Activated naive CD4-positive, alpha-beta T cell treated with anti-CD3 and anti-CD28 coated beads, Interleukin-2, amount 10 ng/mL, durations not matched to agents 7 days and 5 days (primary cell): ENCODE measurements around the gene PPP1R26.
A peak's percentile ranks its signal among the peaks of the same experiment; 100 is the strongest.
"Not testable (repeated sequence)": the region's sequence is repeated elsewhere in the genome, so short reads cannot be mapped to it uniquely, and the experiment has no call there.

Experiments used
- CTCF ChIA-PET: fragments of 350-600 bp; sonication (Branson Sonifier 250); formaldehyde crosslinking; loops from one replicate; lab custom pipeline; 2021; ENCODE audit warnings: antibody characterized with exemption; lab: Charles Lee
- DNase-seq: peaks from one replicate; pipeline ENCODE4 v3.0.0-alpha.2; 2020
- H3K27ac Mint-ChIP-seq: one replicate; pipeline ENCODE4 v1.8.0; 2021; ENCODE audit warnings: mild to moderate bottlenecking, moderate library complexity, mixed read lengths
- H3K27me3 Mint-ChIP-seq: one replicate; pipeline ENCODE4 v1.8.0; 2021; ENCODE audit warnings: mild to moderate bottlenecking, mixed read lengths
- H3K36me3 Mint-ChIP-seq: one replicate; pipeline ENCODE4 v1.8.0; 2021; ENCODE audit warnings: mixed read lengths
- H3K4me1 Mint-ChIP-seq: one replicate; pipeline ENCODE4 v1.8.0; 2021; ENCODE audit warnings: mixed read lengths
- H3K4me3 Mint-ChIP-seq: one replicate; pipeline ENCODE4 v1.8.0; 2021; ENCODE audit warnings: mild to moderate bottlenecking, moderate library complexity, mixed read lengths
- H3K9me3 Mint-ChIP-seq: one replicate; pipeline ENCODE4 v1.8.0; 2021; ENCODE audit warnings: mixed read lengths

The PPP1R26 gene

GRCh38 chr9:135450956-135451355 is 28.6 kb upstream of the PPP1R26 start:
- Mint-ChIP-seq H3K27ac (no peak overlapping the region), H3K27me3 (peaks cover 11% of the 10 kb centered on the region)
- CTCF ChIA-PET = no interaction called here

GRCh38 chr9:135451909-135452308 is 27.7 kb upstream of the PPP1R26 start:
- CTCF ChIA-PET, H3K27ac Mint-ChIP-seq, DNase-seq, H3K4me1 Mint-ChIP-seq, H3K36me3 Mint-ChIP-seq, H3K4me3 Mint-ChIP-seq, H3K9me3 Mint-ChIP-seq: not testable (repeated sequence)
- H3K27me3 Mint-ChIP-seq = peaks cover 18% of the 10 kb centered on the region

More at GRCh38 chr9:135450956-135451355, 28.6 kb upstream of the PPP1R26 start:
- Mint-ChIP-seq H3K36me3 (no peaks in the 10 kb centered on the region), H3K4me1 (no peaks in the 10 kb centered on the region), H3K9me3 (no peaks in the 10 kb centered on the region), H3K4me3 (no peak overlapping the region)
- DNase-seq = no peak

GRCh38 chr9:135454737-135455136 is 24.8 kb upstream of the PPP1R26 start:
- Mint-ChIP-seq H3K36me3 (no peaks in the 10 kb centered on the region), H3K27ac (no peak overlapping the region), H3K27me3 (peaks cover 28% of the 10 kb centered on the region), H3K4me1 (no peaks in the 10 kb centered on the region), H3K9me3 (no peaks in the 10 kb centered on the region), H3K4me3 (no peak overlapping the region)
- CTCF ChIA-PET = no interaction called here
- no peak for DNase-seq

GRCh38 chr9:135455401-135456030 is 24.1 kb upstream of the PPP1R26 start:
- Mint-ChIP-seq H3K36me3 (no peaks in the 10 kb centered on the region), H3K4me1 (no peaks in the 10 kb centered on the region), H3K4me3 (no peak overlapping the region), H3K9me3 (no peaks in the 10 kb centered on the region), H3K27me3 (peaks cover 28% of the 10 kb centered on the region), H3K27ac (no peak overlapping the region)
- CTCF ChIA-PET = no interaction called here
- no peak for DNase-seq

GRCh38 chr9:135456436-135457104 is 23.0 kb upstream of the PPP1R26 start:
- no peaks in the 10 kb centered on the region for H3K36me3 Mint-ChIP-seq
- no peaks in the 10 kb centered on the region for H3K9me3 Mint-ChIP-seq
- DNase-seq = no peak
- CTCF ChIA-PET = interaction anchor here (1.5 kb wide), 1 partner anchor 44 kb away, joined by 3 read pairs; no protein-coding TSS in a partner anchor
- H3K27ac Mint-ChIP-seq = no peak overlapping the region
- no peaks in the 10 kb centered on the region for H3K4me1 Mint-ChIP-seq
- H3K27me3 Mint-ChIP-seq = peaks cover 28% of the 10 kb centered on the region
- H3K4me3 Mint-ChIP-seq = no peak overlapping the region

- DNase-seq, H3K4me1 Mint-ChIP-seq, H3K9me3 Mint-ChIP-seq, H3K4me3 Mint-ChIP-seq, H3K36me3 Mint-ChIP-seq, CTCF ChIA-PET, H3K27ac Mint-ChIP-seq: not testable (repeated sequence)
- peaks cover 34% of the 10 kb centered on the region for H3K27me3 Mint-ChIP-seq
Observed at GRCh38 chr9:135458478-135458877, 21.1 kb upstream of the PPP1R26 start.

- no peak for DNase-seq
- H3K4me1 Mint-ChIP-seq = no peaks in the 10 kb centered on the region
- peaks cover 38% of the 10 kb centered on the region for H3K27me3 Mint-ChIP-seq
- CTCF ChIA-PET = no interaction called here
- no peaks in the 10 kb centered on the region for H3K9me3 Mint-ChIP-seq
- H3K4me3 Mint-ChIP-seq = no peak overlapping the region
- no peak overlapping the region for H3K27ac Mint-ChIP-seq
- no peaks in the 10 kb centered on the region for H3K36me3 Mint-ChIP-seq
Observed at GRCh38 chr9:135461936-135462335, 17.6 kb upstream of the PPP1R26 start.

GRCh38 chr9:135463140-135463539 is 16.4 kb upstream of the PPP1R26 start:
- Mint-ChIP-seq H3K36me3 (no peaks in the 10 kb centered on the region), H3K4me1 (peaks cover 2% of the 10 kb centered on the region), H3K4me3 (no peak overlapping the region), H3K27me3 (peaks cover 35% of the 10 kb centered on the region), H3K27ac (no peak overlapping the region), H3K9me3 (no peaks in the 10 kb centered on the region)
- CTCF ChIA-PET = no interaction called here
- DNase-seq = no peak

GRCh38 chr9:135464181-135464580 is 15.4 kb upstream of the PPP1R26 start:
- Mint-ChIP-seq H3K4me1 (peaks cover 11% of the 10 kb centered on the region), H3K27ac (no peak overlapping the region), H3K9me3 (no peaks in the 10 kb centered on the region), H3K36me3 (no peaks in the 10 kb centered on the region), H3K27me3 (peaks cover 35% of the 10 kb centered on the region), H3K4me3 (no peak overlapping the region)
- DNase-seq = no peak
- CTCF ChIA-PET = no interaction called here

GRCh38 chr9:135468854-135469521 is 10.6 kb upstream of the PPP1R26 start:
- Mint-ChIP-seq H3K4me3 (no peak overlapping the region), H3K27ac (peak overlapping the region; percentile 82), H3K4me1 (peaks cover 11% of the 10 kb centered on the region), H3K9me3 (no peaks in the 10 kb centered on the region), H3K27me3 (peaks cover 52% of the 10 kb centered on the region), H3K36me3 (no peaks in the 10 kb centered on the region)
- CTCF ChIA-PET = interaction anchor here (0.8 kb wide), 1 partner anchor 12 kb away, joined by 3 read pairs; no protein-coding TSS in a partner anchor
- peak; percentile 39 for DNase-seq

- no peak overlapping the region for H3K27ac Mint-ChIP-seq
- H3K27me3 Mint-ChIP-seq = peaks cover 54% of the 10 kb centered on the region
- DNase-seq = no peak
- H3K36me3 Mint-ChIP-seq = no peaks in the 10 kb centered on the region
- no peak overlapping the region for H3K4me3 Mint-ChIP-seq
- H3K4me1 Mint-ChIP-seq = peaks cover 11% of the 10 kb centered on the region
- no peaks in the 10 kb centered on the region for H3K9me3 Mint-ChIP-seq
- CTCF ChIA-PET = no interaction called here
Observed at GRCh38 chr9:135471791-135472640, 7.6 kb upstream of the PPP1R26 start.

- Mint-ChIP-seq H3K36me3 (no peaks in the 10 kb centered on the region), H3K27ac (no peak overlapping the region), H3K4me1 (peaks cover 10% of the 10 kb centered on the region), H3K4me3 (no peak overlapping the region), H3K27me3 (peaks cover 68% of the 10 kb centered on the region), H3K9me3 (no peaks in the 10 kb centered on the region)
- DNase-seq = no peak
- CTCF ChIA-PET = interaction anchor here (0.7 kb wide), 1 partner anchor 8 kb away, joined by 3 read pairs; no protein-coding TSS in a partner anchor
Observed at GRCh38 chr9:135473972-135474543, 5.5 kb upstream of the PPP1R26 start.

GRCh38 chr9:135474915-135475314 is 4.7 kb upstream of the PPP1R26 start:
- Mint-ChIP-seq H3K36me3 (no peaks in the 10 kb centered on the region), H3K27ac (no peak overlapping the region), H3K9me3 (no peaks in the 10 kb centered on the region), H3K4me3 (no peak overlapping the region), H3K4me1 (peaks cover 8% of the 10 kb centered on the region), H3K27me3 (peaks cover 65% of the 10 kb centered on the region)
- CTCF ChIA-PET = no interaction called here
- peak; percentile 29 for DNase-seq
